ENCODE data around the gene CCDC141.
A peak's percentile ranks its signal among the peaks of the same experiment; 100 is the strongest.
"Not testable (repeated sequence)": the region's sequence is repeated elsewhere in the genome, so short reads cannot be mapped to it uniquely, and the experiment has no call there.

The CCDC141 gene

GRCh38 chr2:179049546-179050311, at the start of gene CCDC141:
CCDC141 (minus strand) TSS chr2:179050137; CDS start chr2:179049941, 196 bp downstream.
- DNase-seq (ENCODE audit: low spot score), result peak; percentile 13

- no peak for DNase-seq (ENCODE audit: low spot score)
These were observed 48.2 kb upstream of the CCDC141 start for GRCh38 chr2:179098080-179098689.

GRCh38 chr2:179097131-179097530, 47.2 kb upstream of the CCDC141 start:
- DNase-seq (ENCODE audit: low spot score), result no peak

- DNase-seq (ENCODE audit: low spot score), result peak; percentile 21
These were observed 46.2 kb upstream of the CCDC141 start for GRCh38 chr2:179096090-179096489.

- not testable (repeated sequence) for DNase-seq (ENCODE audit: low spot score)
These were observed 43.0 kb upstream of the CCDC141 start for GRCh38 chr2:179092912-179093311.

- DNase-seq (ENCODE audit: low spot score), result no peak
These were observed 32.8 kb upstream of the CCDC141 start for GRCh38 chr2:179082697-179083096.

- DNase-seq (ENCODE audit: low spot score), result no peak
These were observed 32.0 kb upstream of the CCDC141 start for GRCh38 chr2:179081954-179082353.

GRCh38 chr2:179072527-179072926, 22.6 kb upstream of the CCDC141 start:
- no peak for DNase-seq (ENCODE audit: low spot score)

GRCh38 chr2:179071810-179072355, 21.9 kb upstream of the CCDC141 start:
- DNase-seq (ENCODE audit: low spot score), result no peak

- no peak for DNase-seq (ENCODE audit: low spot score)
These were observed 21.0 kb upstream of the CCDC141 start for GRCh38 chr2:179070895-179071294.

- no peak for DNase-seq (ENCODE audit: low spot score)
These were observed 19.7 kb upstream of the CCDC141 start for GRCh38 chr2:179069685-179070084.

GRCh38 chr2:179068991-179069643, 19.2 kb upstream of the CCDC141 start:
- no peak for DNase-seq (ENCODE audit: low spot score)

- no peak for DNase-seq (ENCODE audit: low spot score)
These were observed 9.2 kb upstream of the CCDC141 start for GRCh38 chr2:179059026-179059700.

GRCh38 chr2:179057737-179058136, 7.8 kb upstream of the CCDC141 start:
- no peak for DNase-seq (ENCODE audit: low spot score)

GRCh38 chr2:179053568-179053967, 3.6 kb upstream of the CCDC141 start:
- not testable (repeated sequence) for DNase-seq (ENCODE audit: low spot score)

GRCh38 chr2:179051250-179051649, 1.3 kb upstream of the CCDC141 start:
- no peak for DNase-seq (ENCODE audit: low spot score)

- no peak for DNase-seq (ENCODE audit: low spot score)
These were observed 818 bp upstream of the CCDC141 start for GRCh38 chr2:179050755-179051154.

GRCh38 chr2:179049203-179049545, 763 bp downstream of the CCDC141 start:
- peak; percentile 12 for DNase-seq (ENCODE audit: low spot score)

GRCh38 chr2:179048099-179048498, 1.8 kb downstream of the CCDC141 start:
- no peak for DNase-seq (ENCODE audit: low spot score)

- DNase-seq (ENCODE audit: low spot score), result not testable (repeated sequence)
These were observed 4.3 kb downstream of the CCDC141 start for GRCh38 chr2:179045602-179046001.

GRCh38 chr2:179044500-179044899, 5.4 kb downstream of the CCDC141 start:
- DNase-seq (ENCODE audit: low spot score), result no peak

- DNase-seq (ENCODE audit: low spot score), result no peak
These were observed 12.1 kb downstream of the CCDC141 start for GRCh38 chr2:179037807-179038206.

All from CD4-positive, alpha-beta T cell treated with Interleukin-6 at 100 ng/mL for 8 hours (primary cell).